ENCODE results near the gene REG4. TPM values are rescaled to one million over a fixed set of nuclear protein-coding genes. Genes with fewer than 3 reads are reported as not detected.
"Not testable (repeated sequence)": the region's sequence is repeated elsewhere in the genome, so short reads cannot be mapped to it uniquely, and the experiment has no call there.

REG4 gene
- total and polyA plus RNA-seq, 4 experiments from 2014 or later: 0.18 to 0.25 TPM; not detected in 2

GRCh38 chr1:119840745-119841144 lies 29.5 kb upstream of the REG4 start:
- Mint-ChIP-seq H3K27me3 (peaks cover 4 to 12% of the 10 kb centered on the region in 2 donors), H3K9me3 (peaks cover 0 to 2% (median 0%) of the 10 kb centered on the region in 8 donors), H3K27ac (no peak overlapping the region), H3K4me3 (no peak overlapping the region), H3K36me3 (no peaks in the 10 kb centered on the region), H3K4me1 (no peaks in the 10 kb centered on the region)
- Histone ChIP-seq H3K4me3 (ENCODE audit: low read length in 2 of 2) (no peak overlapping the region), H3K9me3 (ENCODE audit: control insufficient read depth in 1 of 2, low read length in 2 of 2) (no peaks in the 10 kb centered on the region), H3K27ac (ENCODE audit: low read depth, low read length) (no peak overlapping the region), H3K36me3 (ENCODE audit: insufficient read depth, low read length) (no peaks in the 10 kb centered on the region), H3K4me1 (ENCODE audit: insufficient read depth, low read length) (no peaks in the 10 kb centered on the region), H3K27me3 (ENCODE audit: insufficient read depth, low read length) (no peaks in the 10 kb centered on the region)
- ChIA-PET CTCF (ENCODE audit: partially characterized antibody) (no interaction called here), POLR2A (ENCODE audit: partially characterized antibody) (no interaction called here)
- intact Hi-C loops (cut with micrococcal nuclease): no loop called here
- DNase-seq: no peak

- peaks cover 0 to 2% (median 0%) of the 10 kb centered on the region in 8 donors for H3K9me3 Mint-ChIP-seq
- peaks cover 4 to 12% of the 10 kb centered on the region in 2 donors for H3K27me3 Mint-ChIP-seq
- POLR2A ChIA-PET (ENCODE audit: partially characterized antibody): no interaction called here
- Histone ChIP-seq H3K4me3 (ENCODE audit: low read length in 2 of 2) (no peak overlapping the region), H3K4me1 (ENCODE audit: insufficient read depth, low read length) (no peaks in the 10 kb centered on the region), H3K27me3 (ENCODE audit: insufficient read depth, low read length) (no peaks in the 10 kb centered on the region), H3K36me3 (ENCODE audit: insufficient read depth, low read length) (no peaks in the 10 kb centered on the region), H3K9me3 (ENCODE audit: control insufficient read depth in 1 of 2, low read length in 2 of 2) (no peaks in the 10 kb centered on the region), H3K27ac (ENCODE audit: low read depth, low read length) (no peak overlapping the region)
- no peaks in the 10 kb centered on the region for H3K36me3 Mint-ChIP-seq
- CTCF ChIA-PET (ENCODE audit: partially characterized antibody): no interaction called here
- intact Hi-C loops (cut with micrococcal nuclease): no loop called here
- H3K27ac Mint-ChIP-seq: no peak overlapping the region
- H3K4me1 Mint-ChIP-seq: no peaks in the 10 kb centered on the region
- H3K4me3 Mint-ChIP-seq: no peak overlapping the region
- no peak for DNase-seq
Observed at GRCh38 chr1:119838236-119838635, 27.0 kb upstream of the REG4 start.

- ChIA-PET POLR2A (ENCODE audit: partially characterized antibody) (no interaction called here), CTCF (ENCODE audit: partially characterized antibody) (no interaction called here)
- Histone ChIP-seq H3K27ac (ENCODE audit: low read depth, low read length) (no peak overlapping the region), H3K27me3 (ENCODE audit: insufficient read depth, low read length) (no peaks in the 10 kb centered on the region), H3K9me3 (ENCODE audit: control insufficient read depth in 1 of 2, low read length in 2 of 2) (no peaks in the 10 kb centered on the region), H3K36me3 (ENCODE audit: insufficient read depth, low read length) (no peaks in the 10 kb centered on the region), H3K4me3 (ENCODE audit: low read length in 2 of 2) (no peak overlapping the region), H3K4me1 (ENCODE audit: insufficient read depth, low read length) (no peaks in the 10 kb centered on the region)
- H3K36me3 Mint-ChIP-seq: no peaks in the 10 kb centered on the region
- no peak for DNase-seq
- H3K9me3 Mint-ChIP-seq: peaks cover 0 to 7% (median 0%) of the 10 kb centered on the region in 8 donors
- no peaks in the 10 kb centered on the region for H3K4me1 Mint-ChIP-seq
- peaks cover 8 to 11% of the 10 kb centered on the region in 2 donors for H3K27me3 Mint-ChIP-seq
- no peak overlapping the region for H3K27ac Mint-ChIP-seq
- intact Hi-C loops (cut with micrococcal nuclease): no loop called here
- H3K4me3 Mint-ChIP-seq: no peak overlapping the region
Observed at GRCh38 chr1:119834990-119835389, 23.7 kb upstream of the REG4 start.

- H3K36me3 Mint-ChIP-seq: no peaks in the 10 kb centered on the region
- peaks cover 7 to 12% of the 10 kb centered on the region in 2 donors for H3K27me3 Mint-ChIP-seq
Observed at GRCh38 chr1:119831027-119831426, 19.8 kb upstream of the REG4 start.

GRCh38 chr1:119829625-119830024 lies 18.4 kb upstream of the REG4 start:
- Mint-ChIP-seq H3K9me3 (peaks cover 0 to 7% (median 0%) of the 10 kb centered on the region in 8 donors), H3K27me3 (peaks cover 7 to 11% of the 10 kb centered on the region in 2 donors), H3K4me3 (no peak overlapping the region), H3K36me3 (no peaks in the 10 kb centered on the region), H3K4me1 (no peaks in the 10 kb centered on the region), H3K27ac (no peak overlapping the region)
- ChIA-PET POLR2A (ENCODE audit: partially characterized antibody) (no interaction called here), CTCF (ENCODE audit: partially characterized antibody) (no interaction called here)
- H3K27me3 ChIP-seq (ENCODE audit: insufficient read depth, low read length): no peaks in the 10 kb centered on the region
- intact Hi-C loops (cut with micrococcal nuclease): no loop called here
- H3K36me3 ChIP-seq (ENCODE audit: insufficient read depth, low read length): no peaks in the 10 kb centered on the region
- H3K4me3 ChIP-seq (ENCODE audit: low read length in 2 of 2): no peak overlapping the region
- DNase-seq: no peak
- H3K27ac ChIP-seq (ENCODE audit: low read depth, low read length): no peak overlapping the region
- no peaks in the 10 kb centered on the region for H3K4me1 ChIP-seq (ENCODE audit: insufficient read depth, low read length)
- H3K9me3 ChIP-seq (ENCODE audit: control insufficient read depth in 1 of 2, low read length in 2 of 2): no peaks in the 10 kb centered on the region

More at GRCh38 chr1:119831027-119831426, 19.8 kb upstream of the REG4 start:
- Histone ChIP-seq H3K4me1 (ENCODE audit: insufficient read depth, low read length) (no peaks in the 10 kb centered on the region), H3K27ac (ENCODE audit: low read depth, low read length) (no peak overlapping the region), H3K36me3 (ENCODE audit: insufficient read depth, low read length) (no peaks in the 10 kb centered on the region), H3K9me3 (ENCODE audit: control insufficient read depth in 1 of 2, low read length in 2 of 2) (no peaks in the 10 kb centered on the region), H3K27me3 (ENCODE audit: insufficient read depth, low read length) (no peaks in the 10 kb centered on the region), H3K4me3 (ENCODE audit: low read length in 2 of 2) (no peak overlapping the region)
- intact Hi-C loops (cut with micrococcal nuclease): no loop called here
- Mint-ChIP-seq H3K4me3 (no peak overlapping the region), H3K9me3 (peaks cover 0 to 7% (median 0%) of the 10 kb centered on the region in 8 donors), H3K27ac (no peak overlapping the region), H3K4me1 (no peaks in the 10 kb centered on the region)
- no peak for DNase-seq
- CTCF ChIA-PET (ENCODE audit: partially characterized antibody): no interaction called here
- POLR2A ChIA-PET (ENCODE audit: partially characterized antibody): no interaction called here

GRCh38 chr1:119829006-119829405 lies 17.7 kb upstream of the REG4 start:
- H3K27me3 Mint-ChIP-seq: peaks cover 7 to 11% of the 10 kb centered on the region in 2 donors
- H3K27ac Mint-ChIP-seq; H3K4me3 ChIP-seq (ENCODE audit: low read length in 2 of 2); H3K4me1 Mint-ChIP-seq; POLR2A ChIA-PET (ENCODE audit: partially characterized antibody); CTCF ChIA-PET (ENCODE audit: partially characterized antibody); H3K36me3 Mint-ChIP-seq; intact Hi-C loops (cut with micrococcal nuclease); H3K4me1 ChIP-seq (ENCODE audit: insufficient read depth, low read length); H3K27ac ChIP-seq (ENCODE audit: low read depth, low read length); DNase-seq; H3K27me3 ChIP-seq (ENCODE audit: insufficient read depth, low read length); H3K9me3 Mint-ChIP-seq; H3K9me3 ChIP-seq (ENCODE audit: control insufficient read depth in 1 of 2, low read length in 2 of 2); H3K4me3 Mint-ChIP-seq; H3K36me3 ChIP-seq (ENCODE audit: insufficient read depth, low read length): not testable (repeated sequence)

GRCh38 chr1:119828266-119828665 lies 17.0 kb upstream of the REG4 start:
- Mint-ChIP-seq H3K27me3 (peaks cover 11 to 17% of the 10 kb centered on the region in 2 donors), H3K27ac (no peak overlapping the region), H3K4me1 (no peaks in the 10 kb centered on the region), H3K9me3 (peaks cover 0 to 7% (median 0%) of the 10 kb centered on the region in 8 donors), H3K36me3 (no peaks in the 10 kb centered on the region), H3K4me3 (no peak overlapping the region)
- CTCF ChIA-PET (ENCODE audit: partially characterized antibody): no interaction called here
- DNase-seq: no peak
- intact Hi-C loops (cut with micrococcal nuclease): no loop called here
- no peaks in the 10 kb centered on the region for H3K36me3 ChIP-seq (ENCODE audit: insufficient read depth, low read length)
- H3K27ac ChIP-seq (ENCODE audit: low read depth, low read length): no peak overlapping the region
- POLR2A ChIA-PET (ENCODE audit: partially characterized antibody): no interaction called here
- H3K4me3 ChIP-seq (ENCODE audit: low read length in 2 of 2): no peak overlapping the region
- H3K4me1 ChIP-seq (ENCODE audit: insufficient read depth, low read length): no peaks in the 10 kb centered on the region
- H3K9me3 ChIP-seq (ENCODE audit: control insufficient read depth in 1 of 2, low read length in 2 of 2): no peaks in the 10 kb centered on the region
- H3K27me3 ChIP-seq (ENCODE audit: insufficient read depth, low read length): no peaks in the 10 kb centered on the region

- DNase-seq: no peak
- no peak overlapping the region for H3K4me3 Mint-ChIP-seq
Observed at GRCh38 chr1:119827010-119827409, 15.8 kb upstream of the REG4 start.

More at GRCh38 chr1:119827010-119827409, 15.8 kb upstream of the REG4 start:
- ChIA-PET POLR2A (ENCODE audit: partially characterized antibody) (no interaction called here), CTCF (ENCODE audit: partially characterized antibody) (interaction anchor here (0.7 kb wide), 1 partner anchor 18 kb away, joined by 3 read pairs; no protein-coding TSS in a partner anchor)
- Histone ChIP-seq H3K9me3 (ENCODE audit: control insufficient read depth in 1 of 2, low read length in 2 of 2) (no peaks in the 10 kb centered on the region), H3K36me3 (ENCODE audit: insufficient read depth, low read length) (no peaks in the 10 kb centered on the region), H3K4me3 (ENCODE audit: low read length in 2 of 2) (no peak overlapping the region), H3K27ac (ENCODE audit: low read depth, low read length) (no peak overlapping the region), H3K27me3 (ENCODE audit: insufficient read depth, low read length) (no peaks in the 10 kb centered on the region), H3K4me1 (ENCODE audit: insufficient read depth, low read length) (no peaks in the 10 kb centered on the region)
- no peak overlapping the region for H3K27ac Mint-ChIP-seq
- H3K36me3 Mint-ChIP-seq: no peaks in the 10 kb centered on the region
- H3K27me3 Mint-ChIP-seq: peaks cover 16% of the 10 kb centered on the region in 2 donors
- H3K4me1 Mint-ChIP-seq: no peaks in the 10 kb centered on the region
- peaks cover 0 to 7% (median 0%) of the 10 kb centered on the region in 8 donors for H3K9me3 Mint-ChIP-seq
- intact Hi-C loops (cut with micrococcal nuclease): no loop called here
